HG03378 (cell line): Measurements from ENCODE around the gene TOMM70.
A peak's percentile ranks its signal among the peaks of the same experiment; 100 is the strongest.
"Not testable (repeated sequence)": the region's sequence is repeated elsewhere in the genome, so short reads cannot be mapped to it uniquely, and the experiment has no call there.

Experiments used
- ATAC-seq: cut with Tn5 transposase; IDR thresholded peaks from one replicate; pipeline ENCODE4 v1.9.1; 2021; ENCODE audit warnings: mild to moderate bottlenecking, moderate library complexity; ENCODE audit not compliant: unreplicated experiment

Gene TOMM70

GRCh38 chr3:100368441-100368840 lies 32.4 kb downstream of the TOMM70 start:
- no peak for ATAC-seq

- ATAC-seq = no peak
These were observed 34.5 kb downstream of the TOMM70 start for GRCh38 chr3:100366424-100366823.

DNA sequence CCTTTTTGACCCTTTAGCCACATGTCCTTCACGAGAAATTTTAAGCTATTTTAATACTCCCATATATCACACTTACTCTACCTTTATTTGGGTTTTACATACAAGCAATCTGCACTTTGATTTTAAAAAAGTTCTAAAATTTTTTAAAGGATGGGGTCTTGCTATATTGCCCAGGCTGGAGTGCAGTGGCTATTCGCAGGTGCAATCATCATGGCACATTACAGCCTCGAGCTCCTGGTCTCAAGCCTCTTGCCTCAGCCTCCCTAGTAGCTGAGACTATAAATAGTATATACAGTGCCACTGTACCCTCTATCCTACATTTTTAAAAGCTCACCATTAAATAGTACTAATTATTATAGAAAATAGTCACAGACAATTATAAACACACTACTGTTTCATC lies 36.5 kb downstream of the TOMM70 start:
- no peak for ATAC-seq

DNA sequence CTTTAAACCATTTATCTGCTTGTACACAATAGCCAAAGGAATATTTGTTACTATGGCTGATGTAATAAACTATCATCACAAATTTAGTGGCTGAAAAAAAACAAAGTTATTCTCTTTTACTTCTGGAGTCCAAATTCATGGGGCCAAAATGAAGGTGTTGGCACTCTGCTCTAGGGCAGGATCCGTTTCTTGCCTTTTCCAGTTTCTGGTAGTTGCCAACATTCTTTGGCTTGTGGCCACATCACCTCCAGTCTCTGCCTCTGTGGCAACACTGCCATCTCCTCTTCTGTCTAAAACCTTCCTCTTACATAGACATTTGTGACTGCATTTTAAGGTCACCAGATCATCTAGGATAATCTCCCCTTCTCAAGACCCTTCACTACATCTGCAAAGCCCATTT lies 39.0 kb downstream of the TOMM70 start:
- no peak for ATAC-seq

DNA sequence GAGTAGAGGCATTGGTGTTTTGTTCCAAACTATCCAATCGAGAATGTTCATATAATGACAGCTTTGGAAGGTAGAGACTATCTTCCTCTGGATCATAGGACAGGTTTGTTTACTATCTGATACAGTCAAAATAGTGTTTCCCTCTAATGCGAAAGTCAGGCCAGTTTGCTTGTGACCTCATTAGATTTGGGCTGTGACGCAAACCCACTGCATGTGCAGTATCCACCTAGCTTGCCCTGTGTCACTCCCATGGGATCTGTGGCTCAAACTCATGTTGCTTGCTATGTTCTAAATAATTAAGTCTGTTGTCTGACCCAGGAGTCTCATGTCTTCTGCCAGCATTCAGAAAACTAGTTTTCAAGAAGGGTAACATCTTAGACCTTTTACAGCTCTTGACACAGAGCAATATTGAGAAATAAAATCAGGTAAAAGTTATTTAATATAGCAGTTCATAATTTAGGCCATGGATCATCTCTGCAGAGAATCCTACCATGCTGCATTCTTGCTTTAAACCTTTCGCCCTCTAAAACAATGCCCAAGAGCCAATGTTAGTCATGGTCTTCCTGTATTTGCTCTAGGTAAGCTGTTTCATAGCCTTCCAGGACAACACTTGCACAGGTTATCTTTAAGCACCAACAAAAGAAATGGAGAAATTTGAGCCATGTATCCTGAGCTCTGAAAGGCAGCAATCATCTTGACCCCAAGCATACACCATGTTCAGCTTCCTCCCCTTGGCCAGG lies 40.0 kb downstream of the TOMM70 start:
- ATAC-seq = no peak

DNA sequence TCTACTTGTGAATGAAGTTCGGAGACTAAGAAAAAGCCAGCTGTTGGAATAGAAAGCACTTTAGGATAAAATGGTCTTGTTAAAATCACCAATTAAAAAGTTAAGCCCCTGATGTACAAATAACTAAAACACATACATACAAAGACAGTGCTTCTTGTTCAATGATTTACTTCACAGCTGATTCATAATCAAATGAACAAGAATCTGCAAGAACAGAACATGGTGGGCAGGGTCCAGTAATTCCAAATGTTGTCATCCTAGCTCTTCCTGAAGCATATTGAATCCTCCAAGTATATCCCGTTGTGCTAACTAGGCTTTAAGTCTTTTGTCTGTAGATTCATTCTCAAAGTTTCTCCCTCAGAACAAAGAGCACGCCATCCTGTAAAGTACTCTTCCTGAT lies 41.9 kb downstream of the TOMM70 start:
- no peak for ATAC-seq

DNA sequence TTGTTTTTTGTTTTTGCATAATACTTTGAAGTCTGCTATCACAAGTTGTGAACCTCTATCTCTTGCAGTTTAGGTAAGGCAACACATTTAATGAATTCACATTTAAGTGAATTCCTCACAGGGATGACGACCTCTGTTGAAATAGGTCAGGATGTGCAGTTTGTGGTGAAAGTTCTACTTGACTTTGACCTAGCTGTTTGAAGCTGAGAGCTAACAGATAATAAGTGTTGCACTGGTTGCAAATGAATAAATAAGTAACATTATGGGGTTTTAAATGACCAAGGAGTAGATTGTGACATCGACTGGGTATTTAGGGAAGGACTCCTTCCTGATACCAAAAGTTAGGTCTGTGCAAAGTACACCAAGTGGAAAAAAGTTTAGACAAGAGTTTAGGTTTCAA lies 42.5 kb downstream of the TOMM70 start:
- ATAC-seq = no peak

DNA sequence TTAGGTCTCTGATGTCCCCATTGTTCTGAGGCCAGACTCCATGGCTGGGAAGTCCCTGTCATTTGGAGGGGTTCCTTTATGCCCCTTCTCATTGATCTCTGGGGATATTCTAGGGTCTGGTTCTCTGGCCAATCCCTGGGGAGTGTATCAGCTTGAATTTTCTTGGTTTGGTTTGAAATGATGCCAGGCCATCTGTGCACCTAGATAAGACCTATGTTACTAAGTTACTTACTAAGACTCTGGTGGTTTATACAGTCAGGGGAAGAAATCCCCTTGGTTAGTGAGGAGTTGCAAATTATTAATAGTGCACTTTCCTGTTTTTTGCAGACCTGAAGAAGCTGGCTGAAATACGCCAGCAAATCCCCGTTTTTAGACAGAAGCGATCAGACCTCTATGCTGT lies 46.0 kb downstream of the TOMM70 start:
- ATAC-seq = peak; percentile 73

GRCh38 chr3:100352296-100353231 lies 48.3 kb downstream of the TOMM70 start:
- ATAC-seq = no peak

DNA sequence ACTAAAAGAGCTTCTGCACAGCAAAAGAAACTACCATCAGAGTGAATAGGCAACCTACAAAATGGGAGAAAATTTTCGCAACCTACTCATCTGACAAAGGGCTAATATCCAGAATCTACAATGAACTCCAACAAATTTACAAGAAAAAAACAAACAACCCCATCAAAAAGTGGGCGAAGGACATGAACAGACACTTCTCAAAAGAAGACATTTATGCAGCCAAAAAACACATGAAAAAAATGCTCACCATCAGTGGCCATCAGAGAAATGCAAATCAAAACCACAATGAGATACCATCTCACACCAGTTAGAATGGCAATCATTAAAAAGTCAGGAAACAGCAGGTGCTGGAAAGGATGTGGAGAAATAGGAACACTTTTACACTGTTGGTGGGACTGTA lies 49.1 kb downstream of the TOMM70 start:
- not testable (repeated sequence) for ATAC-seq

DNA sequence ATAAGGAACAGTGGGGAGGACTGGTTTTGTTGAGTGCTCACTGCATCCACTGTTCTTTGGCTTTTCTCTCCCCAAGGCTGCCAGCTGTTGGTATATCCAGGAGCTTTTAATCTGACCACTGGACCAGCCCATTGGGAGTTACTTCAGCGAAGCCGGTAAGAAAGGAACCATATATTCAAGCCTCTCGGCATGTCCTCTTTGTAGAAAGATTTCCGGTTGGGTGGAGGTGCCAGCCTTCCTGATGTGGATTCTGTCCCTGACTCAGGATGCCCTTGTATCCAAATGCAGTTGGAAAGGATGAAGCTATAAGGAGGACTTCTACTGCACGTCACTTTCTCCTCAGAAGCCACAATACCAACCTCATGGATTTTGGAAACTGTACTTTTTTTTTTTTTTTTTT lies 52.2 kb downstream of the TOMM70 start:
- no peak for ATAC-seq

DNA sequence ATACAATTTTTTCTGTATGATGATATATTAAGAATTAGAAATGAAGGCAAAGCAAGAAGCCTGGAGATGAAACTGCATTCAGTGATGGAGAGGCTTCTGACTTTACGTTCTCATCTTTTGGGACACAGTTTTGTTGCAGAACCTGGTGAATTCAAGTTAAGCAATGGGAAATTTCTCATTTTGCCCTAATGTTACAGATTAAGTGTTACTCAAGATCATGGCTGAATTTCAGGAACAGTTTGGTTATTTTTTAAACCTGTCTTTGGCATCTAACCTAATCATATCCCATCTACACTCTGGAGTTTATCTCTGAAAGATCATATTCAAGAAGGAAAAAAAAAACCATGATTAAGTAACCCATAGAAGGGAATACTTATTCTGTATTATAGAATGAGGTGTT lies 60.4 kb downstream of the TOMM70 start:
- no peak for ATAC-seq

- no peak for ATAC-seq
These were observed 61.1 kb downstream of the TOMM70 start for GRCh38 chr3:100339786-100340185.

DNA sequence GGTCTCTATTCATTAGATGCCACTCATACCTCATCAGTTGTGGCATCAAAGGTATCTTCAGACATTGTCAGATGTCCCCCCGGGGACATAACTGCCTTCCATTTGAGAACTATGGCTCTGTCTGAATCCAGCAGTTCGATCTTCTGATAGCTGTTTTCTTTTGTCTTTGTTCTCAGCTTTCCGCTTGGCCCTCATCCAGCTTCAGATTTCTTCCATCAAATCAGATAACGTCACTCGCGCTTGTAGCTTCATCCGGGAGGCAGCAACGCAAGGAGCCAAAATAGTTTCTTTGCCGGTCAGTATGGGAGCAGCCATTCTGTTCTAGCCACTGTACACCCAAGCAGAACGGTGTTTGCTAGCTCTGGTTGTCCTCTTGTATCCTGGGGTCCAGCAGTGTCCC lies 62.0 kb downstream of the TOMM70 start:
- ATAC-seq = no peak

DNA sequence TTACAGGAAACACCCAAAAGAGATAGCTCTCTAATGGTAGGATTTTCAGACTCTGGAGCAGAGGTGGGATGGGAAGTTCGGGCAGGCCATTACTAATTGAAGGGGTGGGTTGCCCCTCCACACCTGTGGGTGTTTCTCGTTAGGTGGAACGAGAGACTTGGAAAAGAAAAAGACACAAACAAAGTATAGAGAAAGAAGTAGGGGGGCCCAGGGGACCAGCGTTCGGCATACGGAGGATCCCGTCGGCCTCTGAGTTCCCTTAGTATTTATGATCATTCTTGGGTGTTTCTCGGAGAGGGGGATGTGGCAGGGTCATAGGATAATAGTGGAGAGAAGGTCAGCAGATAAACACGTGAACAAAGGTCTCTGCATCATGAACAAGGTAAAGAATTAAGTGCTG lies 64.7 kb downstream of the TOMM70 start:
- not testable (repeated sequence) for ATAC-seq

DNA sequence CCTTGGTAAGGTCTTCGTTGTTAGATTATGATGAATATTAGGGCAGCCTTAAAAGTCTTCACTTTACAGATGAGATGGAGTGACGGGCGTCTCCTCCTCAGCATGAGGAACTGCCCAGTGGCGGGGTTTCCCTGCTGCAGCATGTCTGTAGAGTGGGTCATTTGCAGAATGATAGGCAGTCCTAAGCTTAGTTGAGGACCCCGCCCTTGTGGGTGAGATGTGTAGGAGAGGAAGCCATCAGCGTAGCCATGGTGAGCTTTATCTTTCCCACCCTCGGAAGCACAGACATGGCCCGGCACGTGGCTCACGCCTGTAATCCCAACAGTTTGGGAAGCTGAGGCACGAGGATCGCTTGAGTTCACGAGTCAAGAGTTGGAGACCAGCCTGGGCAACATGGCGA lies 65.5 kb downstream of the TOMM70 start:
- ATAC-seq = peak; percentile 49

DNA sequence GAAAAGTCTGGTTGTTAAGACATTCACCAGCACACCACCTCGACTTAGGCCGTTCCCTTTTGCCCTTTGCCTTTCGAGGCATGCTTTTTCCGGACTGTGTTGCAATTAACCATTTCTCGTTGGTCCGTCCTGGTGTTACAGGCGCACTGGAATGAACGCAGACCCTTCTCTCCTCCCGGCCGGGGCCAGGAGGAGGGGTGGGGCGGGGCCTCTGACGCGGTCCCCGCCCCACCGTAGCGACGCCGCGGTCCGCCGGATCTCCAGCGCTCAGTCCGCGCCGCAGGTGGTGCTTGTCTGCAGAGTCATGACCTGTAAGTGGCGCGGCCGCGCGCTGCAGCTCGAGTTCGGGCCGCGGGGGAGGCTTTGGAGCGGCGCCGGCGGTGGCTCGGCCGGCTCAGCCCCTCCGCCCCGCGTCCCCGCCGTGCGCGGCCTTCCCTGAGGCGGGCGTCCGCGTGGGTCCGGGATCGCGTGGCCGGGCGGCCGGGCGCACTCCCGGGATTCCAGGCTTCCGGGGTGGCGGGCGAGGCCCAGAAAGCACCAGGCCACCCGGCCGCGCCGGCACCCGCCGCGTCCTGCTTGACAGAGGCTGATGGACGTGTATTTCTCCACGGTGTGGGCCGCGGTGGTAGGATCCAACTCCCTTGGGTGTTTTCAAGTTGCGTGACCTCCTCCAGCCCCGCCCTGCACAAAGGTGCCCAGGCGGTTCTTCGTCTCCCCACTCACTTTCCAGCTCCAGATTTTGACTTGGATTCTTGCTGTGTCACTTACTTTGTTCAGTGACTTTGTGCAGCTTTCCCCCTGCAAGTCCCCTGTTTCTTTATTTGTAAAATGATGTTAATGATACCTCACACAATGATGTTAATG lies 66.2 kb downstream of the TOMM70 start, which contains the start of gene NIT2:
NIT2 (plus strand) TSS at position 270 of the 864 bp plus-strand sequence; CDS start at position 305, 35 bp downstream.
- ATAC-seq = peak; percentile 87

- ATAC-seq = peak; percentile 32
These were observed 66.9 kb downstream of the TOMM70 start for GRCh38 chr3:100333970-100334487.

DNA sequence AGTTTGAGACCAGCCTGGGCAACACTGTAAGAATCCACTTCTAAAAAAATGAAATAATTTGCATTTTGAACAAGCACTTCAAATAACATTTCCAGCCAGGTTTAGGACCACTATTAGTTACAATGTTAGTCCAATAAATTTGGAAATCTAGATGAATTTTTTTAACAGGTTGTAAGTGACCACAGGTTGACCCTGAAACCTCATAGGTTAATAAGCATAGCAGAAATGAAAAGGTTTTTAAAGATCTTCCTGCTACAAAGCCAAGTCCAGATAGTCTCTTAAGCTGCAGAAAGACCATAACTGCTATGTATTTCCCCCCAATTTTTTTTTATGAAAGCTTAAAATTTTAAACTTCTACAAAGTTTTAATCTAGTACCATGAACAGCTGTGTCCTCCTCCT lies 67.8 kb downstream of the TOMM70 start:
- no peak for ATAC-seq

GRCh38 chr3:100331660-100332059 lies 69.2 kb downstream of the TOMM70 start:
- no peak for ATAC-seq

- ATAC-seq = no peak
These were observed 70.2 kb downstream of the TOMM70 start for GRCh38 chr3:100330651-100331050.
